Measurements from ENCODE around the gene LIMK2. TPM values are rescaled to one million over a fixed set of nuclear protein-coding genes. Genes with fewer than 3 reads are reported as not detected.
"Not testable (repeated sequence)": the region's sequence is repeated elsewhere in the genome, so short reads cannot be mapped to it uniquely, and the experiment has no call there.

Gene LIMK2
- total RNA-seq = 10 to 100 TPM; 32.2 to 33.2 TPM
- 10 to 100 TPM; 12.3 to 26.8 TPM for polyA plus RNA-seq

- H3K4me1 ChIP-seq (ENCODE audit: insufficient read depth, low read length) = peaks cover 61% of the 10 kb centered on the region
Observed at GRCh38 chr22:31211862-31212730, at the start of gene LIMK2. Gene LIMK2, plus strand, starts transcription at chr22:31212298. Its CDS starts 111 bp downstream, at chr22:31212409.

GRCh38 chr22:31170971-31171370 lies 41.1 kb upstream of the LIMK2 start:
- CTCF ChIA-PET (ENCODE audit: partially characterized antibody) = no interaction called here

More at GRCh38 chr22:31211862-31212730, at the start of gene LIMK2:
- intact Hi-C loops (cut with micrococcal nuclease) = loop anchor here (1.0 to 5.0 kb wide), 10 partner anchors 19 to 577 kb away; partner anchors contain the start of genes MORC2, PIK3IP1, RNF185 and SELENOM
- H3K4me3 ChIP-seq (ENCODE audit: low read length in 2 of 2) = peak within 1 kb of the TSS; percentile 74 to 92
- H3K9me3 ChIP-seq (ENCODE audit: control insufficient read depth in 1 of 2, low read length in 2 of 2) = no peaks in the 10 kb centered on the region
- peak; percentile 93 to 94 (median 94) for DNase-seq
- ChIA-PET CTCF (ENCODE audit: partially characterized antibody) (interaction anchor here (0.6 to 7.4 kb wide), 32 partner anchors 10 to 298 kb away, joined by 3 to 178 read pairs (median 4); partner anchors contain the start of genes PIK3IP1 and RNF185), POLR2A (ENCODE audit: partially characterized antibody) (interaction anchor here (0.6 to 8.7 kb wide), 25 partner anchors 9 to 605 kb away, joined by 3 to 138 read pairs (median 3); partner anchors contain the start of genes PATZ1, PIK3IP1, RNF185 and SELENOM)
- H3K27me3 ChIP-seq (ENCODE audit: insufficient read depth, low read length) = no peaks in the 10 kb centered on the region
- Mint-ChIP-seq H3K9me3 (no peaks in the 10 kb centered on the region), H3K4me3 (peak within 1 kb of the TSS; percentile 89 to 98 (median 90)), H3K27me3 (no peaks in the 10 kb centered on the region), H3K36me3 (peaks cover 0 to 9% of the 10 kb centered on the region in 2 donors), H3K4me1 (peaks cover 43 to 68% (median 50%) of the 10 kb centered on the region in 4 donors), H3K27ac (peak within 1 kb of the TSS; percentile 76 to 97 (median 94))
- H3K27ac ChIP-seq (ENCODE audit: low read depth, low read length) = peak within 1 kb of the TSS; percentile 81
- H3K36me3 ChIP-seq (ENCODE audit: insufficient read depth, low read length) = no peaks in the 10 kb centered on the region

GRCh38 chr22:31171734-31172133 lies 40.4 kb upstream of the LIMK2 start:
- H3K9me3 ChIP-seq (ENCODE audit: control insufficient read depth in 1 of 2, low read length in 2 of 2); H3K36me3 ChIP-seq (ENCODE audit: insufficient read depth, low read length); H3K4me3 Mint-ChIP-seq; POLR2A ChIA-PET (ENCODE audit: partially characterized antibody); H3K27ac ChIP-seq (ENCODE audit: low read depth, low read length); H3K4me3 ChIP-seq (ENCODE audit: low read length in 2 of 2); H3K27ac Mint-ChIP-seq; intact Hi-C loops (cut with micrococcal nuclease); H3K27me3 Mint-ChIP-seq; DNase-seq; H3K27me3 ChIP-seq (ENCODE audit: insufficient read depth, low read length); H3K9me3 Mint-ChIP-seq; CTCF ChIA-PET (ENCODE audit: partially characterized antibody): not testable (repeated sequence)
- peaks cover 12% of the 10 kb centered on the region for H3K4me1 ChIP-seq (ENCODE audit: insufficient read depth, low read length)
- Mint-ChIP-seq H3K4me1 (peaks cover 20 to 44% (median 31%) of the 10 kb centered on the region in 4 donors), H3K36me3 (peaks cover 16 to 35% of the 10 kb centered on the region in 2 donors)

More at GRCh38 chr22:31170971-31171370, 41.1 kb upstream of the LIMK2 start:
- Histone ChIP-seq H3K4me1 (ENCODE audit: insufficient read depth, low read length) (peaks cover 12% of the 10 kb centered on the region), H3K36me3 (ENCODE audit: insufficient read depth, low read length) (no peaks in the 10 kb centered on the region), H3K27me3 (ENCODE audit: insufficient read depth, low read length) (no peaks in the 10 kb centered on the region), H3K4me3 (ENCODE audit: low read length in 2 of 2) (no peak overlapping the region), H3K9me3 (ENCODE audit: control insufficient read depth in 1 of 2, low read length in 2 of 2) (no peaks in the 10 kb centered on the region), H3K27ac (ENCODE audit: low read depth, low read length) (no peak overlapping the region)
- POLR2A ChIA-PET (ENCODE audit: partially characterized antibody) = no interaction called here
- peaks cover 21 to 48% (median 31%) of the 10 kb centered on the region in 4 donors for H3K4me1 Mint-ChIP-seq
- intact Hi-C loops (cut with micrococcal nuclease) = no loop called here
- H3K27ac Mint-ChIP-seq = no peak overlapping the region
- no peaks in the 10 kb centered on the region for H3K27me3 Mint-ChIP-seq
- H3K9me3 Mint-ChIP-seq = no peaks in the 10 kb centered on the region
- DNase-seq = no peak
- H3K4me3 Mint-ChIP-seq = no peak overlapping the region
- H3K36me3 Mint-ChIP-seq = peaks cover 19 to 39% of the 10 kb centered on the region in 2 donors

GRCh38 chr22:31173386-31174145 lies 38.5 kb upstream of the LIMK2 start:
- H3K27me3 Mint-ChIP-seq = no peaks in the 10 kb centered on the region
- H3K4me3 Mint-ChIP-seq = no peak overlapping the region
- H3K4me1 Mint-ChIP-seq = peaks cover 17 to 47% (median 25%) of the 10 kb centered on the region in 4 donors
- H3K36me3 ChIP-seq (ENCODE audit: insufficient read depth, low read length) = peaks cover 4% of the 10 kb centered on the region
- H3K27me3 ChIP-seq (ENCODE audit: insufficient read depth, low read length) = no peaks in the 10 kb centered on the region
- intact Hi-C loops (cut with micrococcal nuclease) = no loop called here
- no peaks in the 10 kb centered on the region for H3K9me3 Mint-ChIP-seq
- H3K27ac ChIP-seq (ENCODE audit: low read depth, low read length) = no peak overlapping the region
- no peaks in the 10 kb centered on the region for H3K9me3 ChIP-seq (ENCODE audit: control insufficient read depth in 1 of 2, low read length in 2 of 2)
- H3K36me3 Mint-ChIP-seq = peaks cover 24 to 39% of the 10 kb centered on the region in 2 donors
- peak overlapping the region in 5 of 7 donors; percentile 8 to 84 (median 23) for H3K27ac Mint-ChIP-seq
- H3K4me1 ChIP-seq (ENCODE audit: insufficient read depth, low read length) = peaks cover 7% of the 10 kb centered on the region
- no peak overlapping the region for H3K4me3 ChIP-seq (ENCODE audit: low read length in 2 of 2)
- ChIA-PET POLR2A (ENCODE audit: partially characterized antibody) (no interaction called here), CTCF (ENCODE audit: partially characterized antibody) (interaction anchor here (0.6 to 1.5 kb wide), 2 partner anchors 15 to 38 kb away, joined by 3 to 6 read pairs; partner anchors contain the start of gene LIMK2)
- DNase-seq = no peak

GRCh38 chr22:31176923-31177322 lies 35.2 kb upstream of the LIMK2 start:
- CTCF ChIA-PET (ENCODE audit: partially characterized antibody) = no interaction called here

GRCh38 chr22:31177420-31178162 lies 34.5 kb upstream of the LIMK2 start:
- Histone ChIP-seq H3K36me3 (ENCODE audit: insufficient read depth, low read length) (peaks cover 11% of the 10 kb centered on the region), H3K27me3 (ENCODE audit: insufficient read depth, low read length) (no peaks in the 10 kb centered on the region), H3K4me1 (ENCODE audit: insufficient read depth, low read length) (no peaks in the 10 kb centered on the region), H3K4me3 (ENCODE audit: low read length in 2 of 2) (no peak overlapping the region), H3K27ac (ENCODE audit: low read depth, low read length) (no peak overlapping the region), H3K9me3 (ENCODE audit: control insufficient read depth in 1 of 2, low read length in 2 of 2) (no peaks in the 10 kb centered on the region)
- intact Hi-C loops (cut with micrococcal nuclease) = no loop called here
- DNase-seq = no peak
- POLR2A ChIA-PET (ENCODE audit: partially characterized antibody) = no interaction called here
- Mint-ChIP-seq H3K4me3 (no peak overlapping the region), H3K27ac (peak overlapping the region in 3 of 7 donors; percentile 10 to 32 (median 21)), H3K9me3 (peaks cover 0 to 5% (median 0%) of the 10 kb centered on the region in 8 donors), H3K36me3 (peaks cover 35 to 45% of the 10 kb centered on the region in 2 donors), H3K4me1 (peaks cover 14 to 44% (median 30%) of the 10 kb centered on the region in 4 donors), H3K27me3 (no peaks in the 10 kb centered on the region)
- CTCF ChIA-PET (ENCODE audit: partially characterized antibody) = no interaction called here

More at GRCh38 chr22:31176923-31177322, 35.2 kb upstream of the LIMK2 start:
- H3K27me3 Mint-ChIP-seq = no peaks in the 10 kb centered on the region
- no peak overlapping the region for H3K27ac Mint-ChIP-seq
- intact Hi-C loops (cut with micrococcal nuclease) = no loop called here
- no peak overlapping the region for H3K27ac ChIP-seq (ENCODE audit: low read depth, low read length)
- H3K36me3 ChIP-seq (ENCODE audit: insufficient read depth, low read length) = peaks cover 11% of the 10 kb centered on the region
- no peaks in the 10 kb centered on the region for H3K9me3 ChIP-seq (ENCODE audit: control insufficient read depth in 1 of 2, low read length in 2 of 2)
- DNase-seq = no peak
- H3K36me3 Mint-ChIP-seq = peaks cover 35 to 45% of the 10 kb centered on the region in 2 donors
- H3K4me1 Mint-ChIP-seq = peaks cover 14 to 44% (median 30%) of the 10 kb centered on the region in 4 donors
- H3K27me3 ChIP-seq (ENCODE audit: insufficient read depth, low read length) = no peaks in the 10 kb centered on the region
- peaks cover 0 to 5% (median 0%) of the 10 kb centered on the region in 8 donors for H3K9me3 Mint-ChIP-seq
- H3K4me3 Mint-ChIP-seq = no peak overlapping the region
- no peak overlapping the region for H3K4me3 ChIP-seq (ENCODE audit: low read length in 2 of 2)
- POLR2A ChIA-PET (ENCODE audit: partially characterized antibody) = no interaction called here
- no peaks in the 10 kb centered on the region for H3K4me1 ChIP-seq (ENCODE audit: insufficient read depth, low read length)

Data from CD4-positive, alpha-beta memory T cell (primary cell).